Measurements from ENCODE around the gene PDE5A. TPM values are rescaled to one million over a fixed set of nuclear protein-coding genes. Genes with fewer than 3 reads are reported as not detected.

PDE5A gene
- polyA plus RNA-seq, 3 donors from 2014 or later: 1.1 to 2.2 (median 1.3) TPM

- Mint-ChIP-seq H3K4me3 (no peak overlapping the region), H3K9me3 (peaks cover 0 to 2% (median 0%) of the 10 kb centered on the region in 6 donors), H3K27ac (no peak overlapping the region), H3K27me3 (ENCODE audit: low read depth in 3 of 3) (peaks cover 0 to 8% (median 0%) of the 10 kb centered on the region in 3 donors), H3K36me3 (no peaks in the 10 kb centered on the region), H3K4me1 (no peaks in the 10 kb centered on the region)
- no peak for DNase-seq
Observed at GRCh38 chr4:119587796-119588195, 40.8 kb downstream of the PDE5A start.

- Mint-ChIP-seq H3K36me3 (no peaks in the 10 kb centered on the region), H3K27ac (no peak overlapping the region), H3K4me3 (no peak overlapping the region), H3K4me1 (no peaks in the 10 kb centered on the region), H3K27me3 (ENCODE audit: low read depth in 3 of 3) (peaks cover 2 to 8% (median 2%) of the 10 kb centered on the region in 3 donors), H3K9me3 (peaks cover 0 to 5% (median 0%) of the 10 kb centered on the region in 6 donors)
- DNase-seq: no peak
Observed at GRCh38 chr4:119585771-119586170, 42.8 kb downstream of the PDE5A start.

GRCh38 chr4:119581190-119581873 lies 47.3 kb downstream of the PDE5A start:
- H3K27me3 Mint-ChIP-seq (ENCODE audit: low read depth in 3 of 3): peaks cover 0 to 2% (median 2%) of the 10 kb centered on the region in 3 donors
- DNase-seq: no peak
- no peaks in the 10 kb centered on the region for H3K36me3 Mint-ChIP-seq
- H3K27ac Mint-ChIP-seq: no peak overlapping the region
- H3K4me1 Mint-ChIP-seq: no peaks in the 10 kb centered on the region
- H3K9me3 Mint-ChIP-seq: peaks cover 3 to 13% (median 4%) of the 10 kb centered on the region in 6 donors
- no peak overlapping the region for H3K4me3 Mint-ChIP-seq

- Mint-ChIP-seq H3K9me3 (peaks cover 4 to 13% (median 6%) of the 10 kb centered on the region in 6 donors), H3K36me3 (no peaks in the 10 kb centered on the region), H3K4me3 (no peak overlapping the region), H3K27ac (no peak overlapping the region), H3K4me1 (no peaks in the 10 kb centered on the region), H3K27me3 (ENCODE audit: low read depth in 3 of 3) (peaks cover 2% of the 10 kb centered on the region in 3 donors)
- no peak for DNase-seq
Observed at GRCh38 chr4:119580293-119580692, 48.3 kb downstream of the PDE5A start.

- H3K9me3 Mint-ChIP-seq: peaks cover 5 to 17% (median 7%) of the 10 kb centered on the region in 6 donors
- no peak overlapping the region for H3K27ac Mint-ChIP-seq
- no peak overlapping the region for H3K4me3 Mint-ChIP-seq
- no peak for DNase-seq
- H3K36me3 Mint-ChIP-seq: no peaks in the 10 kb centered on the region
- peaks cover 2% of the 10 kb centered on the region in 3 donors for H3K27me3 Mint-ChIP-seq (ENCODE audit: low read depth in 3 of 3)
- no peaks in the 10 kb centered on the region for H3K4me1 Mint-ChIP-seq
Observed at GRCh38 chr4:119579823-119580222, 48.8 kb downstream of the PDE5A start.

GRCh38 chr4:119570401-119570800 lies 58.2 kb downstream of the PDE5A start:
- peaks cover 0 to 9% (median 8%) of the 10 kb centered on the region in 3 donors for H3K36me3 Mint-ChIP-seq
- H3K4me3 Mint-ChIP-seq: no peak overlapping the region
- no peak overlapping the region for H3K27ac Mint-ChIP-seq
- no peak for DNase-seq
- peaks cover 0 to 4% (median 2%) of the 10 kb centered on the region in 3 donors for H3K27me3 Mint-ChIP-seq (ENCODE audit: low read depth in 3 of 3)
- peaks cover 2 to 14% (median 5%) of the 10 kb centered on the region in 6 donors for H3K9me3 Mint-ChIP-seq
- no peaks in the 10 kb centered on the region for H3K4me1 Mint-ChIP-seq

- Mint-ChIP-seq H3K4me3 (no peak overlapping the region), H3K27ac (no peak overlapping the region), H3K4me1 (no peaks in the 10 kb centered on the region), H3K36me3 (peaks cover 0 to 11% (median 3%) of the 10 kb centered on the region in 3 donors), H3K9me3 (peaks cover 7 to 21% (median 12%) of the 10 kb centered on the region in 6 donors), H3K27me3 (ENCODE audit: low read depth in 3 of 3) (peaks cover 0 to 3% (median 0%) of the 10 kb centered on the region in 3 donors)
- no peak for DNase-seq
Observed at GRCh38 chr4:119564106-119564505, 64.5 kb downstream of the PDE5A start.

- Mint-ChIP-seq H3K4me1 (no peaks in the 10 kb centered on the region), H3K27me3 (ENCODE audit: low read depth in 3 of 3) (no peaks in the 10 kb centered on the region), H3K36me3 (peaks cover 0 to 5% (median 3%) of the 10 kb centered on the region in 3 donors), H3K9me3 (peaks cover 4 to 14% (median 6%) of the 10 kb centered on the region in 6 donors), H3K27ac (no peak overlapping the region), H3K4me3 (no peak overlapping the region)
- DNase-seq: no peak
Observed at GRCh38 chr4:119559044-119559647, 69.5 kb downstream of the PDE5A start.

- DNase-seq: no peak
- H3K36me3 Mint-ChIP-seq: peaks cover 0 to 7% (median 0%) of the 10 kb centered on the region in 3 donors
- H3K9me3 Mint-ChIP-seq: no peaks in the 10 kb centered on the region
- H3K27me3 Mint-ChIP-seq (ENCODE audit: low read depth in 3 of 3): no peaks in the 10 kb centered on the region
- H3K27ac Mint-ChIP-seq: no peak overlapping the region
- H3K4me1 Mint-ChIP-seq: no peaks in the 10 kb centered on the region
- H3K4me3 Mint-ChIP-seq: no peak overlapping the region
Observed at GRCh38 chr4:119550857-119551532, 77.6 kb downstream of the PDE5A start.

GRCh38 chr4:119549639-119550038 lies 79.0 kb downstream of the PDE5A start:
- no peaks in the 10 kb centered on the region for H3K27me3 Mint-ChIP-seq (ENCODE audit: low read depth in 3 of 3)
- no peak for DNase-seq
- H3K27ac Mint-ChIP-seq: no peak overlapping the region
- H3K36me3 Mint-ChIP-seq: peaks cover 0 to 7% (median 4%) of the 10 kb centered on the region in 3 donors
- H3K4me3 Mint-ChIP-seq: no peak overlapping the region
- no peaks in the 10 kb centered on the region for H3K4me1 Mint-ChIP-seq
- no peaks in the 10 kb centered on the region for H3K9me3 Mint-ChIP-seq

GRCh38 chr4:119543779-119544178 lies 84.8 kb downstream of the PDE5A start:
- no peak overlapping the region for H3K4me3 Mint-ChIP-seq
- peaks cover 0 to 11% (median 0%) of the 10 kb centered on the region in 3 donors for H3K36me3 Mint-ChIP-seq
- no peak for DNase-seq
- no peak overlapping the region for H3K27ac Mint-ChIP-seq
- no peaks in the 10 kb centered on the region for H3K4me1 Mint-ChIP-seq
- H3K27me3 Mint-ChIP-seq (ENCODE audit: low read depth in 3 of 3): no peaks in the 10 kb centered on the region
- no peaks in the 10 kb centered on the region for H3K9me3 Mint-ChIP-seq

- no peak overlapping the region for H3K4me3 Mint-ChIP-seq
- H3K36me3 Mint-ChIP-seq: peaks cover 0 to 11% (median 3%) of the 10 kb centered on the region in 3 donors
- no peak overlapping the region for H3K27ac Mint-ChIP-seq
- DNase-seq: no peak
- no peaks in the 10 kb centered on the region for H3K27me3 Mint-ChIP-seq (ENCODE audit: low read depth in 3 of 3)
- no peaks in the 10 kb centered on the region for H3K9me3 Mint-ChIP-seq
- no peaks in the 10 kb centered on the region for H3K4me1 Mint-ChIP-seq
Observed at GRCh38 chr4:119543187-119543586, 85.4 kb downstream of the PDE5A start.

- Mint-ChIP-seq H3K9me3 (no peaks in the 10 kb centered on the region), H3K4me3 (no peak overlapping the region), H3K27me3 (ENCODE audit: low read depth in 3 of 3) (no peaks in the 10 kb centered on the region), H3K27ac (no peak overlapping the region), H3K4me1 (no peaks in the 10 kb centered on the region), H3K36me3 (peaks cover 11 to 22% (median 12%) of the 10 kb centered on the region in 3 donors)
- DNase-seq: no peak
Observed at GRCh38 chr4:119540249-119540648, 88.4 kb downstream of the PDE5A start.

- Mint-ChIP-seq H3K27ac (no peak overlapping the region), H3K4me3 (no peak overlapping the region), H3K9me3 (no peaks in the 10 kb centered on the region), H3K27me3 (ENCODE audit: low read depth in 3 of 3) (peaks cover 0 to 1% (median 0%) of the 10 kb centered on the region in 3 donors), H3K4me1 (no peaks in the 10 kb centered on the region), H3K36me3 (peaks cover 14 to 28% (median 23%) of the 10 kb centered on the region in 3 donors)
- no peak for DNase-seq
Observed at GRCh38 chr4:119537586-119537985, 91.0 kb downstream of the PDE5A start.

All from immature natural killer cell (primary cell).